Activated naive CD8-positive, alpha-beta T cell treated with anti-CD3 and anti-CD28 coated beads, Interleukin-2, amount 10 ng/mL, durations not matched to agents 7 days and 5 days (primary cell): ENCODE measurements around the gene MPP2. TPM values are rescaled to one million over a fixed set of nuclear protein-coding genes. Genes with fewer than 3 reads are reported as not detected.

ENCODE experiments used
- ATAC-seq: fragments of 150-1000 bp; cut with Tn5 transposase; one replicate; pipeline ENCODE4 v1.10.0; 2021; ENCODE audit warnings: low read depth, moderate library complexity
- POLR2A ChIA-PET: fragments of 350-600 bp; sonication (Branson Sonifier 250); formaldehyde crosslinking; loops from one replicate; lab custom pipeline; 2021; ENCODE audit warnings: antibody characterized with exemption; lab: Charles Lee
- DNase-seq: peaks from one replicate; pipeline ENCODE4 v3.0.0; 2021
- H3K27ac Mint-ChIP-seq: one replicate; pipeline ENCODE4 v1.8.0; 2022; ENCODE audit warnings: mild to moderate bottlenecking, mixed read lengths
- H3K27me3 Mint-ChIP-seq: one replicate; pipeline ENCODE4 v1.8.0; 2022; ENCODE audit warnings: mild to moderate bottlenecking, moderate library complexity, mixed read lengths
- H3K36me3 Mint-ChIP-seq: one replicate; pipeline ENCODE4 v1.8.0; 2021; ENCODE audit warnings: mild to moderate bottlenecking, mixed read lengths
- H3K4me1 Mint-ChIP-seq: one replicate; pipeline ENCODE4 v1.8.0; 2021; ENCODE audit warnings: mixed read lengths
- H3K4me3 Mint-ChIP-seq: one replicate; pipeline ENCODE4 v1.8.0; 2022; ENCODE audit warnings: mild to moderate bottlenecking, moderate library complexity, mixed read lengths
- H3K9me3 Mint-ChIP-seq: one replicate; pipeline ENCODE4 v1.8.0; 2021; ENCODE audit warnings: mixed read lengths
- total RNA-seq, 2 experiments: library from RNA; stranded (reverse); gene quantifications; one replicate each; pipeline ENCODE4 v1.2.3, GENCODE V29; 2021

Gene MPP2
- total RNA-seq, 2 experiments from 2014 or later: 2.3 to 3.1 TPM

DNA sequence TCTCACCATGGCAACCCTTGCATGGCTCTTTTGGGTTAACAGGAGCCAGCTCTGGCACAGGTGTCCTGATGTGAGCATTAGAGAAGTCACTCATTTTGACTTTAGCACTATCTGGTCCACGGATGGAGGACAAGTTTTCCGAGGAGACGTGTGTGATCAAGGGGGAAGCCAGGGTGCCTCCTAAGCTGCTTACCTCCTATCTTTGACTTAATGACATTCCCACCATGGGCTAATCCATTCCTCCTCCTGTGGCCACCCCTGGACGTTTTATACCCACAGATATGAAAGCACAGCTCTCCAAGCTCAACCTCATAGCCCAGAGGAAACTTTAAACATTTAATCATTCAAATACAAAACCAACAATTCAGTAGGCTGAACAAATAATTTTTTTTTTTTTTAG is 18.8 kb downstream of the MPP2 start:
- Mint-ChIP-seq H3K9me3 (no peaks in the 10 kb centered on the region), H3K36me3 (no peaks in the 10 kb centered on the region), H3K27ac (no peak overlapping the region), H3K4me3 (no peak overlapping the region), H3K27me3 (peaks cover 14% of the 10 kb centered on the region), H3K4me1 (no peaks in the 10 kb centered on the region)
- no peak for ATAC-seq
- POLR2A ChIA-PET: no interaction called here
- no peak for DNase-seq

DNA sequence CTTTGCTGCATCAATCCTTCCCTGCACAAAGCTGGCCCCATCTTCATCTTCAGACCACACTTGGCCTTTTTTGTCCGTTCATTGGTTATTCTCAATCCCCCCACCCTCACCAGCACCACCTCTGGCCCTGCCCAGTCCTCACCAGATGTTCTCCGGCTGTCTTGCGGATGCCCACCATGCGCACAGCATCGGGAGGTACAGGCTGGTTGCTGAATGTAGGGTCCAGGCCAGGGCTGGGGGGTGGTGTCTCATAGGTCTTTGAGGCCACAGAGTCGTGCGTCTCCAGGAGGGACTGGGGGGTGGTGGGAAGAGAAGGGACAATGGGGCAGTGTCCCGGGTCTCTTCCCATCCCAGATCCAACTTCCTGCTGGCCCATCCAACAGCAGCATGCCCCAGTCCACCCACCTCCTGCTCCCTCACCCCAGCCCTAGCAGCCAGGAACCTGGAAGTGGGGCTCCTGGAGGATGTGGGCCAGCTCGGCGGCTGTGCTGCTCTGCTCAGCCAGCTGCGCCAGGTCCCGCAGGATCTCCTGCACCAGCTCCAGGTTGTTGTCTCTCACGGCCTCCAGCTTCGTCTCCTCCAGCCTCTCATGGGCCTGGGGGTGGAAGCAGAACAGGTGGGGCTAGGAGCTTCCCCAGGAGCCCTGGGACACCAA is 24.4 kb downstream of the MPP2 start:
- no peak overlapping the region for H3K27ac Mint-ChIP-seq
- H3K4me3 Mint-ChIP-seq: no peak overlapping the region
- no peaks in the 10 kb centered on the region for H3K9me3 Mint-ChIP-seq
- POLR2A ChIA-PET: no interaction called here
- peaks cover 13% of the 10 kb centered on the region for H3K27me3 Mint-ChIP-seq
- H3K4me1 Mint-ChIP-seq: peaks cover 2% of the 10 kb centered on the region
- ATAC-seq: no peak
- DNase-seq: no peak
- H3K36me3 Mint-ChIP-seq: no peaks in the 10 kb centered on the region

DNA sequence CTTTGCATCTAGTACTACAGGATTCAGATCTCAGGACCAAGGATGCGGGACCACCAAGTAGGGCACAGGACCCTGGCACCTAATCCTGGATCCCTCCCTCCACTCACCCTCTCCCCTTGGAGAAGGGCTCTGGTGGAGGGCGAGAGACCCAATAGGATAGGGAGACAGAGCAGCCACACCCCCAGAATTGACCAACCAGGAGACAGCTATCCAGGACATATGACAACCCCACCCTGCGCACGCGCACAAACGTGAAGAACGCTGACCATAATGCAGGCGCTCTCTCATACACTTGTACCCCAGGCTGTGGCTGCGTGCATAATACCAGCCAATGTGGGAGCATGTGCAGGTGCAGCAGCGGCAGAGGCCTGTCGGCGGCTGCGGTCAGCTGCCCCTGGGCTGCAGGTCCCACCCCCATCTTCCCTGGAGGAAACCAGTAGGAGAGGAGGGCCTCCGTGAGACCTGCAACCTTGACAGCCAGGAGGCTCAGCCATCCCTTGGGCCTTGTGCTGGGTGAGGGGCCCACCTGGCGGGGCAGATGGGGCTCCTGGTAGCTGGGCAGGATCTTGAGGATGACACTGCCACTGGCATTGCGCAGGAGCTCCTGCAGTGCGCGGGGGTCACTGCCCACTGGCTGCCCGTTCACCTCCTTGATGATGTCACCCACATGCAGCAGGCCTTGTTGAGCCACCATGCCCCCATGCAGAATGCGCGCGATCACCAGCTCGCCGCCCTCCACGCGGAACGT is 25.4 kb downstream of the MPP2 start:
- Mint-ChIP-seq H3K27ac (no peak overlapping the region), H3K4me1 (peaks cover 2% of the 10 kb centered on the region), H3K36me3 (no peaks in the 10 kb centered on the region), H3K27me3 (peaks cover 10% of the 10 kb centered on the region), H3K9me3 (no peaks in the 10 kb centered on the region), H3K4me3 (no peak overlapping the region)
- ATAC-seq (no peak), DNase-seq (no peak)
- POLR2A ChIA-PET: no interaction called here

DNA sequence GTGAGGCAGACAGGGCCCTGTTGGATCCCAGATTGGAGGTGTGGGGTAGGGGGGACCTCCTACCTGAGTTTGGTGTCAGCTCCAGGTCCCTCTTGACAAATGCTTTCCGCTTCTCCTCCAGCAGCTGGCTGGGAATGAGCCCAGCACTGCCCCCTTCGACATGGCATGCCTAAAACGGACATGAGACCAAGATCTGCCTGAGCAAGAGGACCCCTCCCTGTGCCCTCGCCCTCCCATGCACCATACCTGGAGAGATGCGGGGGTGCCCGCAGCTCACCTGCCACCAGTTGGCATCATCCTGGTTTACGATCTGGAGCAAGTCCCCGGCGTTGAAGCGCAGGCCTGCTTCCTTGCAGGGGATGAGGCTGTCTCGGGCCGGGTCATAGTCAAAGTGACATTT is 26.2 kb downstream of the MPP2 start:
- Mint-ChIP-seq H3K36me3 (no peaks in the 10 kb centered on the region), H3K27me3 (peaks cover 4% of the 10 kb centered on the region), H3K27ac (no peak overlapping the region), H3K9me3 (no peaks in the 10 kb centered on the region), H3K4me3 (no peak overlapping the region), H3K4me1 (peaks cover 2% of the 10 kb centered on the region)
- ATAC-seq (no peak), DNase-seq (no peak)
- POLR2A ChIA-PET: no interaction called here

DNA sequence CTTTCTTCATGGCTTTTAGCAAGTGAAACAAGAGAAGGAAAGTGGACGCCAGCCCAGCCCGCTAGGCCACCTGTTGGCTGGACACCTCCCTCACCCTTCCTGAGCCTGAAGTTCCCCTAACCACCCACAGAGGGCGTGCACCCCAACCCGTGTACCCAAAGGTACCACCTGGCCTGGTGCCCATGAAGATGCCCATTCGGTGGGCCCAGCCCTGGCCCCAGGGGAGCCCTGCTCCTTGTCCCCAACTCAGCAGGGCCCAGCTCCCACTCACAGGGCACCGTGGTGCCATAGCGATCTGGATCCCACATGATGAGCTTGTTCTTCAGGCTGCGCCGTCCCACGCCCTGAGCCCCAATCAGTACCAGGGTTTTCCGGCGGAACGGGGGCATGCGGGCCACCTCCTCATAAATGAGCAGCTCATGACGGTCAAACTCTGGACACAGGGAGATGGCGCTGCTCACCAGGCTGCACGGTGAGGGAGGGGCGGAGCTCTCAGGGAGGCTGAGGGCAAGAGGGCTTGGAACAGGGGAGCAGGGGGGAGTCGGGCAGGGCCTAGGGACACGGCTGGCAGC is 26.8 kb downstream of the MPP2 start:
- H3K4me3 Mint-ChIP-seq: no peak overlapping the region
- no peaks in the 10 kb centered on the region for H3K9me3 Mint-ChIP-seq
- no peak overlapping the region for H3K27ac Mint-ChIP-seq
- DNase-seq (peak; percentile 58), ATAC-seq (peak; percentile 40)
- H3K36me3 Mint-ChIP-seq: no peaks in the 10 kb centered on the region
- peaks cover 6% of the 10 kb centered on the region for H3K27me3 Mint-ChIP-seq
- peaks cover 2% of the 10 kb centered on the region for H3K4me1 Mint-ChIP-seq
- POLR2A ChIA-PET: no interaction called here

DNA sequence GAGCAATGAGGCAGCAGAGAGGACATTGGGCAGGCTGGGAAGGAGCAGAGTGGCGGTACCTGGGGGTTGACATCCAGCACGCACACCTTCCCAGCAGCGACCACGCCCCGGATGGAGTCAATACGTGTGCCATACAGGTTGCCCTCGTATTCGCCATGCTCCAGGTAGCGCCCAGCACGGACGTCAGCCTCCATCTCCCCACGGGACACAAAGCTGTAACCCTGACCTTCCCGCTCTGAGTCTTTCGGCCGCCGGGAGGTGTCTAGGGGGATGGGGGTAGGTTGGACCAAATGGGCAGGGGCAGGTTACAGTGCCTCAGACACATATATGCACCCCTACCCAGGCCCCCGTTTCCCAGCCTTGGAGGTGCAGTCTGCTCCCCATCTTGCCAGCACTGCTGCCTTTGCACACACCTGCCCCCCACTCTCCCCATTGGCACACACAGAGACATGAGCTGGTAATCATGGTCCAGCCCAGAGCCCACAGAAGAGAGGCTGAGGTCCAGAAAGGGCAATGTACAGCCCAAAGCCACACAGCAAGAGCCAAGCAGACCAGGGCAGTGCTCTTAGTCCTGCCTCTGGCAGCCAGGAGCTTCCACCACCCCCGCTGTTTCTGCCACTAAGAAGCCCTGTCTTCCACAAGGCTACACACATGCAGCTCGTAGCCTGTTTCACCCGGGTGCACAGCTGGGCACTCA is 27.5 kb downstream of the MPP2 start:
- ATAC-seq (no peak), DNase-seq (no peak)
- no peaks in the 10 kb centered on the region for H3K9me3 Mint-ChIP-seq
- no peaks in the 10 kb centered on the region for H3K36me3 Mint-ChIP-seq
- peaks cover 10% of the 10 kb centered on the region for H3K27me3 Mint-ChIP-seq
- POLR2A ChIA-PET: no interaction called here
- H3K27ac Mint-ChIP-seq: no peak overlapping the region
- no peak overlapping the region for H3K4me3 Mint-ChIP-seq
- H3K4me1 Mint-ChIP-seq: peaks cover 2% of the 10 kb centered on the region

DNA sequence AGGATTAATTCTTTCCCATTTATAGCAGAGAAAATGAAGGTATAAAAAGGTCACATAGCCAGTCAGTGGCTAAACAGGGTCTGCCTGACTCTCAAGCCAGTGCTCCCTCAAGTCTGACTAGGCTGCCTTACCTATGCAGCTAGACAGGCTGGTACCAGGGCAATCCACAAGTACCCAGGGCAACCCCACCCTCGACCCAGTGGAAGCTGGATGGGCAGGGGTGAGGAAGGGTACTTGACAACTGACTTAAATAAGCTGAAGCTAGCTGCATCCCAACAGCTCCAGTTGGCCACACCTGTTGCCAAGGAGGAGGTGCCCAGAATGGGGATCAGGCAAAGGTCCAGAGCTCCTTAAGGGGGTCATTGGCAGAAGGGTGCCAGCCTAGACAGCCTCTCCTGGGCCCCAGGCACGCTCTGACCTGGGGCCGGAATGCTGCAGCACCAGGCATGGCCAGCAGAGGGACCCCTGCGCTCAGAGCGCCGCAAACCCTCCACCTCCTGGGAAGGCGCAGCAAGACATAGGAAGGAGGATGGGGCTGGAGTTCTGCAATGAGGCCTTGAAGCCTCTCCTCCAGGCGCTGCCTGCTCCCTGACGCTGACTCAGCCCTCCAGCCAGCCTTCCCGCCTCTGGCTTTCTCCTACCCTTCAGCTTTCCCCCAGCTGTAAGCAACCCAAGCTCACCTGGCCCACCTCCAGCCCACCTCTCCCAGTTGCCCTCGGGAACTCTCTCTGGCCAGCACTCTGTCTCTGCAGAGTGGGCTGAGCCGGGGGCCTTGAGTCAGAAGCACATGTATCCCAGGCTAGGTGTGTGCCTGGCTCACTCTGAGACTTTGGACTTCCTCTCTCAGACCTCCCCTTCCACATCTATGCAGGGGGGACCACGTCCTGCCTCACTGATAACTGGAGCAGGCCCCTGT is 28.8 kb downstream of the MPP2 start:
- Mint-ChIP-seq H3K27ac (no peak overlapping the region), H3K4me3 (no peak overlapping the region), H3K4me1 (peaks cover 2% of the 10 kb centered on the region), H3K9me3 (no peaks in the 10 kb centered on the region), H3K27me3 (peaks cover 10% of the 10 kb centered on the region), H3K36me3 (no peaks in the 10 kb centered on the region)
- DNase-seq: peak; percentile 81
- POLR2A ChIA-PET: interaction anchor here (0.9 kb wide), 1 partner anchor 290 kb away, joined by 3 read pairs; no protein-coding TSS in a partner anchor
- peak; percentile 71 for ATAC-seq

DNA sequence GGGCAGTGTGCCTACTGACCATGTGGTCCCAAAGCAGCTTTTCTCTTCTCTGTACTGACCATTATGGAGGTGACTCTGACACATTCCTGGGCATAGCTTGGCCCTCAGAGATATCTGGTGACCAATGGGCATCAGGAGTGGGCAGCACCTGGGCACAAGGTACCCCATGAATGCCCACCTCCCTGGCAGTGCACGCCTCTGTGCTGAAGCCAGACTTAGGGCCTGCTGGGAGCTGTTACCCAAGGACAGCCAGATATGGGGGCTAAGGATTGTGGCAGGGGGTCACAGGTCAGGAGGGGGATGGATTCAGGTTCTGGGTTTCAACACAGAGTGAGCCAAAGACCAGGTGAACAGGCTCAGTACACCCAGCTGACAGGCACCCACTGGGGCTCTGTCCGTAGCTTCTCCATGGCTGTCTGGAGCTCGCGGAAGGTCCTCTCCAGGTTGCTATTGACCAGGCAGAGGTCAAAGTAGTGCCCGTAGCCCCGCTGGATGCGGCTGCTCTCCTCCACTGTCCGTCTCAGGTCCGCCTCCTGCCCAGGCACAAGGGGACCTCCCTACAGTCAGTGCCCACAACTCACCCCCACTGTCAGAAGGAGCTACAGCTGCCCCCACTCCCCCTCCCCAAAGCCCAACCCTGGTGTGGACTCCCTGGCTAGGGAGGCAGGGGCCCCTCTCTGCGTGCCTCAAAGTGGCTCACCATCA is 29.7 kb downstream of the MPP2 start:
- Mint-ChIP-seq H3K9me3 (no peaks in the 10 kb centered on the region), H3K36me3 (no peaks in the 10 kb centered on the region), H3K4me3 (no peak overlapping the region), H3K27ac (no peak overlapping the region), H3K27me3 (peaks cover 13% of the 10 kb centered on the region), H3K4me1 (peaks cover 2% of the 10 kb centered on the region)
- POLR2A ChIA-PET: interaction anchor here (0.9 kb wide), 1 partner anchor 291 kb away, joined by 3 read pairs; no protein-coding TSS in a partner anchor
- ATAC-seq (no peak), DNase-seq (no peak)

DNA sequence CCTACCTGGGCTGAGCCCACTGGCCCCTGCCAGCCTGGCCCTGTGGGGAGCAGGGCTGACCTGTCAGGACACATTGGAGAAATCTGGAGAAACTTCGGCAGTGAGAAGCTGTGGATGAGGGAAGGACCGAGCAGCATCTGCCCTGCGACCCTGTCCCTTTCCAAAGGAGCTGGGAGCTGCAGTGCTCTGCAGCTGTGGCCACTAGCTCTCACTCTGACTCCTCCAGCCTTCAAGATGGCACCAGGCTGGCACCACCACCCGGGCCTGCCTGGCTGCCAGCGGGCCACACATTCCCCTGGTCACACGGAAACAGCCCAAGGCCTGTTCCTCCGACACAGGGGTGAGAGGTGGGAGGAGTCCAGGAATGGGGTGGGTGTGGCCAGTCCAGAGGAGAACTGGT is 30.3 kb downstream of the MPP2 start:
- ATAC-seq: no peak
- POLR2A ChIA-PET: no interaction called here
- DNase-seq: no peak
- Mint-ChIP-seq H3K4me1 (peaks cover 2% of the 10 kb centered on the region), H3K36me3 (no peaks in the 10 kb centered on the region), H3K27ac (no peak overlapping the region), H3K9me3 (no peaks in the 10 kb centered on the region), H3K27me3 (peaks cover 14% of the 10 kb centered on the region), H3K4me3 (no peak overlapping the region)

DNA sequence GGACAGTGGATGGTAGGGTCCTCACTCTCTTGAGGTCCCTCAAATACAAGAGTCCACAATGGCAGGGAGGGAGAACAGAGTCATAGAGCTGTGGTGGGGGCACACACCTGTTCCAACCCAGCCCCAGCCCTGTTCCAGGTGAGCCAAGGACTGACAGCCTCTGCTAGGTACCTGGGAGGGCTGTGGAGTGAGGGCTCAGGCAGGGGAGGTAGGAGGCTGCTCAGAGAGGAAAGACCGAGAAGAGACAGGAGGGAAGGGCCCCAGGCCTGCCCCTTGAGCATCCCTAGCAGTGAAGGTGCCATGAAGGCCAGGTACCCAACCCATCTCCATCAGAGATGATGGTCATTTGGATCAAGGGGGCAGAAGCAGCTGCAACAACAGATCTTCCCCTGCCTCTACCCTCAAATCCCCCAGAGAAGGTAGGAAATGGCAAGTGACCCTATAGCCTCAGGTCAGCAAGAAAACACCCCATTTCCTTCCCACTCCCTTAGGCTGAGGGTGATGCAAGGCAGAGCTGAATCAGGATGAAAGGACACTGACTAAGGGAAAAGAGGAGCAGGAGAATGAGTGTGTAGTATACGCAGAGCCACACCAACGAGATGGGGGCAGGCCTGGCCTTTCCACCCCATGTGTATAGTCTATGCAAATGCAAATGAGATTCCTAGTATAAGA is 31.7 kb downstream of the MPP2 start:
- no peak for ATAC-seq
- POLR2A ChIA-PET: no interaction called here
- peaks cover 2% of the 10 kb centered on the region for H3K4me1 Mint-ChIP-seq
- no peak for DNase-seq
- H3K36me3 Mint-ChIP-seq: no peaks in the 10 kb centered on the region
- H3K27me3 Mint-ChIP-seq: peaks cover 14% of the 10 kb centered on the region
- no peak overlapping the region for H3K27ac Mint-ChIP-seq
- no peak overlapping the region for H3K4me3 Mint-ChIP-seq
- H3K9me3 Mint-ChIP-seq: no peaks in the 10 kb centered on the region

DNA sequence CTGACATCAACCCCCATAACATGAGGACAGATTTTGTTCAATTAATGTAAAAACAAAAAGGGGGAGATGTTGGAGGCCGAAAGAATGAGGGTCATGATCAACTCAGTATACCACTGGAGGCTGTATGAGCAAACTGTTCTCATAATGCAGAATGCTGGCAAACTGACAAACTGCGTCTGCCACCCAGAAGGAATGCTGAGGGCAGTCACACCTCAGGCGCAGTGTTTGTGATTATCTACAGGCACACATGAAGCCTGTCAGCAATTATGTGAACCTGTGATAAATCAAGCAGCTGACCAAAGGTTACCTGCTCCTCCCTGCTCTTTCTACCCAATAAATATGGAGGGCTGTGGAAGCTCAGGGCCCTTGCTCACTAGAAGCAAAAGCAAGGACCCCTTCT is 33.0 kb downstream of the MPP2 start:
- H3K27ac Mint-ChIP-seq: no peak overlapping the region
- peaks cover under 1% of the 10 kb centered on the region for H3K4me1 Mint-ChIP-seq
- no peak overlapping the region for H3K4me3 Mint-ChIP-seq
- DNase-seq (no peak), ATAC-seq (no peak)
- POLR2A ChIA-PET: no interaction called here
- H3K9me3 Mint-ChIP-seq: no peaks in the 10 kb centered on the region
- peaks cover 21% of the 10 kb centered on the region for H3K27me3 Mint-ChIP-seq
- H3K36me3 Mint-ChIP-seq: no peaks in the 10 kb centered on the region

DNA sequence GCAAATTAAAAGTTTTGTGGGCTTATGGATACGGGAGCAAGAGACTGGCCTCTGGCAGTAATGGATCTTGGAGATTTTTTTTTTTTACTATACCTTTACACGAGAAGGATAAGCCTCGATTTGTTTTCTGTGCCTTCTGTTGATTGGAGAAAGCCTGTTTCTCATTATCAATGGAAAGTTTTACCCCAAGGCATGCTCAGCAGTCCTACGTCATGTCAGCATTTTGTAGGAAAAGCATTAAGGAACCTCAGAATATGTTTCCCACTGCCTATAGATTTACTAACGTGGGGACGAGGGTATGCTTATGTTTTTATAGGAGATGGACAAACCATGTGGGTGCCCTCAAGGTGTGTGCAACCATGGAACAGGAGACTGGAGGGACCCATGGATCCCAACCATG is 33.5 kb downstream of the MPP2 start:
- no peak overlapping the region for H3K4me3 Mint-ChIP-seq
- peaks cover 21% of the 10 kb centered on the region for H3K27me3 Mint-ChIP-seq
- H3K4me1 Mint-ChIP-seq: no peaks in the 10 kb centered on the region
- no peaks in the 10 kb centered on the region for H3K9me3 Mint-ChIP-seq
- DNase-seq (no peak), ATAC-seq (no peak)
- no peak overlapping the region for H3K27ac Mint-ChIP-seq
- H3K36me3 Mint-ChIP-seq: no peaks in the 10 kb centered on the region
- POLR2A ChIA-PET: no interaction called here
